HL-60 (cell line): ENCODE results near the gene CC2D2B.

Experiments used
- DNase-seq, 2 experiments: peaks; one replicate each; pipeline ENCODE4 v3.0.0-alpha.2; 2010 to 2020; ENCODE audit warnings: low read depth in 1 of 2, low spot score in 1 of 2
- H3K27ac ChIP-seq: fragments of 250-450 bp; sonication (Bioruptor Pico); replicated peaks from 2 replicates; pipeline ENCODE4 v1.5.1; 2020; ENCODE audit warnings: mild to moderate bottlenecking, moderate library complexity
- H3K27me3 ChIP-seq: fragments of 250-450 bp; sonication (Bioruptor Pico); 2 replicates; pipeline ENCODE4 v1.5.1; 2021; ENCODE audit warnings: mild to moderate bottlenecking, moderate library complexity; ENCODE audit not compliant: insufficient read depth, poor library complexity, severe bottlenecking
- H3K4me3 ChIP-seq: replicated peaks from 2 replicates; pipeline ENCODE4 v1.5.1; 2011; ENCODE audit warnings: mild to moderate bottlenecking, control low read depth, low read length; ENCODE audit not compliant: insufficient read depth
- CTCF ChIP-seq: IDR thresholded peaks from one replicate; pipeline ENCODE4 v1.5.1; 2011; ENCODE audit warnings: low read length, control low read depth, inconsistent platforms; ENCODE audit not compliant: insufficient read depth
- GABPA ChIP-seq: IDR thresholded peaks from 2 replicates; pipeline ENCODE4 v1.6.1; 2012; ENCODE audit warnings: low read depth
- POLR2AphosphoS5 ChIP-seq: IDR thresholded peaks from 2 replicates; pipeline ENCODE4 v1.6.1; 2012; ENCODE audit warnings: low read depth
- REST ChIP-seq: IDR thresholded peaks from 2 replicates; pipeline ENCODE4 v1.6.1; 2012; ENCODE audit warnings: low read depth; ENCODE audit not compliant: insufficient replicate concordance
- SPI1 ChIP-seq: IDR thresholded peaks from 2 replicates; pipeline ENCODE4 v1.6.1; 2012; ENCODE audit warnings: low read depth, mild to moderate bottlenecking, borderline replicate concordance

The CC2D2B gene

DNA sequence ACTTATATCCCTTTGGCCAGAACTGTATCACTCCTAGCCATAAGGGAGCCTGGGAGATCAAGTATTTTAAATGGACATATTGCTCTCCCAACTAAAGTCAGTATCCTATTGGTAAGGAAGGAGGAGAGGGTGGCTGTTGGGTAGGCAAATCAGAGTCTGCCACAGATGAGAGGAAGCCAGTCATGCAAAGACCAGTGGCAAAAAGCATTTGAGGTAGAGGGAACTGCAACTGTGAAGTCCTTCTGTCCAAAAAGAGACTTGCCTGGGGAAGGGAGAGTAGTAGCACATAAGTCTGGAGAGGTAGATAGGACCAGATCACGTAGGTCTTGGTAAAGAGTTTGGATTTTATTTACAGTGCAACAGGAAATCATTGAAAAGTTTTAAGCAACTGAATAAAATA, 126.8 kb downstream of the CC2D2B start:
- TF ChIP-seq CTCF (no peak), REST (no peak), POLR2AphosphoS5 (no peak), GABPA (no peak), SPI1 (no peak)
- H3K27me3 ChIP-seq: no peaks in the 10 kb centered on the region
- H3K27ac ChIP-seq: no peak overlapping the region
- no peak overlapping the region for H3K4me3 ChIP-seq
- DNase-seq: no peak

DNA sequence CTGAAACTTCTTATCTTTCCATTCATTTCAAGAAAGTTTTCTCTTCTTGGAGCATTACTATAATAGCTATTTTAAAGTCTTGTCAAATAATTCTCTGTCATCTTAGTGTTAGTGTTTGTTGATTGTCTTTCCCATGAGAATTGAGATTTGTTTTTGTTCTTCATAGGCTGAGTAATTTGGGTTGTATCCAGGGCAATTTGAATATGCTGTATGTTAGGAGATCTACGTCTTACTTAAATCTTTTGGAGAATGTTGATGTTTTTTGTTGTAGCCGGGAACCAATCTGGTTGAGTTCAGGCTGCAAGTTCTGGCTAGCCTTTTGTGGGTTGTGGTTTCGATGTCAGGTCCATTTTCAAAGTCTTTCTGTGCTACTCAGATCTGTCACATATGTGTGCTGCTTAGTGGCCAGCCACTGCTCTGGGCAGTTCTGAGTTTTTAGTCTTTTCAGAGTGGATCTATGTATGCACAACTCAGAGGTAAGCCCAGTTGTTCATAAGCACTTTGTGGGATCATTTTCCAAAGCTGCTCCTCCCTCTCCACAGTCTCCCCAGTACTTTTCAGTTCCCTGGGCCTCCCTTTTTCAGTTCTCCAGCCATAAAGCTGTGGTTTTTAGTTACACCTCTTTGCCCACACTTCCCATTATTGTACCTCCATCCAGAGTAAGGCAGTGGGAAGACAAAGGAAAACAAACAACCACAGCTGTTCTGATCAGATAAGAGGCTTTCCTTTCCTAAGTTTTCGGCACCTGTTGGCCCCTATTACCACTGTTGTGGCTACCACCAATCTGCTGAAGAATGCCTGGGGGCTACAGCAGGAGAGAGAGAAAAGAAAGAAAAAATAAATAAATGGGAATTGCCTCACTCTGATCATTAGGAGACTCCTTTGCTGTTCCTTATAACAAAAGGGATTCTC, 131.0 kb downstream of the CC2D2B start:
- TF ChIP-seq GABPA (no peak), REST (no peak), POLR2AphosphoS5 (no peak), SPI1 (no peak), CTCF (no peak)
- Histone ChIP-seq H3K4me3 (no peak overlapping the region), H3K27ac (no peak overlapping the region), H3K27me3 (no peaks in the 10 kb centered on the region)
- DNase-seq: no peak

DNA sequence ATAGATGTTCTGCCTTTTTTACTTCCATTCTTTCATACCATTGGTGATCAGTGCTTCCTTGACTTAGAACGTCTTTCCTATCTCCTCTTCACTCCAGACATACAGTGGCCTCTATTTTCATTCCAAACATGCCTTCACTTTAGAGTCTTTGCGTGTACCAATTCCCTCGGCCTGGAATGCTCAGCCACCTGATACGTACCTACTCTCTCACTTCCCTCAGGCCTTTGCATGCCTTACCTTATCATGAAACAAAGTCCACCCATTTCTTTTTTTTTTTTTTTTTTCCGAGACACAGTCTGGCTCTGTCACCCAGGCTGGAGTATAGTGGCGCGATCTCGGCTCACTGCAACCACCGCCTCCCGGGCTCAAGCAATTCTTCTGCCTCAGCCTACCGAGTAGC, 133.4 kb downstream of the CC2D2B start:
- TF ChIP-seq POLR2AphosphoS5 (no peak), REST (no peak), SPI1 (no peak), CTCF (no peak), GABPA (no peak)
- no peaks in the 10 kb centered on the region for H3K27me3 ChIP-seq
- no peak overlapping the region for H3K27ac ChIP-seq
- no peak overlapping the region for H3K4me3 ChIP-seq
- no peak for DNase-seq
